ENCODE measurements around the gene DNAI1. TPM values are rescaled to one million over a fixed set of nuclear protein-coding genes. Genes with fewer than 3 reads are reported as not detected.

The DNAI1 gene
- total and polyA plus RNA-seq, 2 of the 13 experiments (the other 11 are each of a cell fraction or from before 2014, with no cell fraction given): not detected

GRCh38 chr9:34458013-34458958 is at the start of gene DNAI1, which contains the start of gene FAM219A (continued):
- TF ChIP-seq, protein P1, sequence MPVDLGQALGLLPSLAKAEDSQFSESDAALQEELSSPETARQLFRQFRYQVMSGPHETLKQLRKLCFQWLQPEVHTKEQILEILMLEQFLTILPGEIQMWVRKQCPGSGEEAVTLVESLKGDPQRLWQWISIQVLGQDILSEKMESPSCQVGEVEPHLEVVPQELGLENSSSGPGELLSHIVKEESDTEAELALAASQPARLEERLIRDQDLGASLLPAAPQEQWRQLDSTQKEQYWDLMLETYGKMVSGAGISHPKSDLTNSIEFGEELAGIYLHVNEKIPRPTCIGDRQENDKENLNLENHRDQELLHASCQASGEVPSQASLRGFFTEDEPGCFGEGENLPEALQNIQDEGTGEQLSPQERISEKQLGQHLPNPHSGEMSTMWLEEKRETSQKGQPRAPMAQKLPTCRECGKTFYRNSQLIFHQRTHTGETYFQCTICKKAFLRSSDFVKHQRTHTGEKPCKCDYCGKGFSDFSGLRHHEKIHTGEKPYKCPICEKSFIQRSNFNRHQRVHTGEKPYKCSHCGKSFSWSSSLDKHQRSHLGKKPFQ (CRISPR knock-in tag; IDR thresholded peaks at IDR 0.05; ENCODE audit: insufficient replicate concordance): no peak
- TF ChIP-seq, protein P2, sequence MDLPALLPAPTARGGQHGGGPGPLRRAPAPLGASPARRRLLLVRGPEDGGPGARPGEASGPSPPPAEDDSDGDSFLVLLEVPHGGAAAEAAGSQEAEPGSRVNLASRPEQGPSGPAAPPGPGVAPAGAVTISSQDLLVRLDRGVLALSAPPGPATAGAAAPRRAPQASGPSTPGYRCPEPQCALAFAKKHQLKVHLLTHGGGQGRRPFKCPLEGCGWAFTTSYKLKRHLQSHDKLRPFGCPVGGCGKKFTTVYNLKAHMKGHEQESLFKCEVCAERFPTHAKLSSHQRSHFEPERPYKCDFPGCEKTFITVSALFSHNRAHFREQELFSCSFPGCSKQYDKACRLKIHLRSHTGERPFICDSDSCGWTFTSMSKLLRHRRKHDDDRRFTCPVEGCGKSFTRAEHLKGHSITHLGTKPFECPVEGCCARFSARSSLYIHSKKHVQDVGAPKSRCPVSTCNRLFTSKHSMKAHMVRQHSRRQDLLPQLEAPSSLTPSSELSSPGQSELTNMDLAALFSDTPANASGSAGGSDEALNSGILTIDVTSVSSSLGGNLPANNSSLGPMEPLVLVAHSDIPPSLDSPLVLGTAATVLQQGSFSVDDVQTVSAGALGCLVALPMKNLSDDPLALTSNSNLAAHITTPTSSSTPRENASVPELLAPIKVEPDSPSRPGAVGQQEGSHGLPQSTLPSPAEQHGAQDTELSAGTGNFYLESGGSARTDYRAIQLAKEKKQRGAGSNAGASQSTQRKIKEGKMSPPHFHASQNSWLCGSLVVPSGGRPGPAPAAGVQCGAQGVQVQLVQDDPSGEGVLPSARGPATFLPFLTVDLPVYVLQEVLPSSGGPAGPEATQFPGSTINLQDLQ (CRISPR knock-in tag; IDR thresholded peaks at IDR 0.05): no peak
- TF ChIP-seq ZNF749 (CRISPR knock-in tag; IDR thresholded peaks at IDR 0.05; ENCODE audit: borderline replicate concordance) (no peak), MYC (CRISPR knock-in tag; IDR thresholded peaks at IDR 0.05; ENCODE audit: borderline replicate concordance) (0 out of 2 replicates have a peak, but pooled peaks have one; percentile 20), ZBTB38 (CRISPR knock-in tag; IDR thresholded peaks at IDR 0.05) (no peak), SIX1 (CRISPR knock-in tag; IDR thresholded peaks at IDR 0.05; ENCODE audit: borderline replicate concordance) (no peak), NRL (CRISPR knock-in tag; IDR thresholded peaks at IDR 0.05; ENCODE audit: borderline replicate concordance) (no peak), SRF (IDR thresholded peaks at IDR 0.05; ENCODE audit: low read depth, low read length) (no peak), TBX2 (CRISPR knock-in tag; IDR thresholded peaks at IDR 0.05; ENCODE audit: borderline replicate concordance) (no peak), NR0B2 (CRISPR knock-in tag; IDR thresholded peaks at IDR 0.05) (no peak), ATF1 (CRISPR knock-in tag; IDR thresholded peaks at IDR 0.05) (no peak), SRSF4 (IDR thresholded peaks at IDR 0.05; ENCODE audit: low read depth, low read length, poor library complexity, severe bottlenecking) (no peak), ZNF460 (CRISPR knock-in tag; IDR thresholded peaks at IDR 0.05; ENCODE audit: borderline replicate concordance) (no peak), MATR3 (CRISPR knock-in tag; IDR thresholded peaks at IDR 0.05) (no peak), ZNF891 (CRISPR knock-in tag; IDR thresholded peaks at IDR 0.05) (no peak), BORCS8-MEF2B (CRISPR knock-in tag; IDR thresholded peaks at IDR 0.05) (no peak), ARID2 (CRISPR knock-in tag; IDR thresholded peaks at IDR 0.05; ENCODE audit: borderline replicate concordance) (0 out of 2 replicates have a peak, but pooled peaks have one; percentile 44), ZNF737 (CRISPR knock-in tag; IDR thresholded peaks at IDR 0.05; ENCODE audit: borderline replicate concordance) (no peak), ZC3H13 (CRISPR knock-in tag; IDR thresholded peaks at IDR 0.05) (no peak)
- TF ChIP-seq, protein P3, sequence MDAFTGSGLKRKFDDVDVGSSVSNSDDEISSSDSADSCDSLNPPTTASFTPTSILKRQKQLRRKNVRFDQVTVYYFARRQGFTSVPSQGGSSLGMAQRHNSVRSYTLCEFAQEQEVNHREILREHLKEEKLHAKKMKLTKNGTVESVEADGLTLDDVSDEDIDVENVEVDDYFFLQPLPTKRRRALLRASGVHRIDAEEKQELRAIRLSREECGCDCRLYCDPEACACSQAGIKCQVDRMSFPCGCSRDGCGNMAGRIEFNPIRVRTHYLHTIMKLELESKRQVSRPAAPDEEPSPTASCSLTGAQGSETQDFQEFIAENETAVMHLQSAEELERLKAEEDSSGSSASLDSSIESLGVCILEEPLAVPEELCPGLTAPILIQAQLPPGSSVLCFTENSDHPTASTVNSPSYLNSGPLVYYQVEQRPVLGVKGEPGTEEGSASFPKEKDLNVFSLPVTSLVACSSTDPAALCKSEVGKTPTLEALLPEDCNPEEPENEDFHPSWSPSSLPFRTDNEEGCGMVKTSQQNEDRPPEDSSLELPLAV (CRISPR knock-in tag; conservative IDR thresholded peaks at IDR 0.05; ENCODE audit: low read depth): no peak
- TF ChIP-seq, protein P4, sequence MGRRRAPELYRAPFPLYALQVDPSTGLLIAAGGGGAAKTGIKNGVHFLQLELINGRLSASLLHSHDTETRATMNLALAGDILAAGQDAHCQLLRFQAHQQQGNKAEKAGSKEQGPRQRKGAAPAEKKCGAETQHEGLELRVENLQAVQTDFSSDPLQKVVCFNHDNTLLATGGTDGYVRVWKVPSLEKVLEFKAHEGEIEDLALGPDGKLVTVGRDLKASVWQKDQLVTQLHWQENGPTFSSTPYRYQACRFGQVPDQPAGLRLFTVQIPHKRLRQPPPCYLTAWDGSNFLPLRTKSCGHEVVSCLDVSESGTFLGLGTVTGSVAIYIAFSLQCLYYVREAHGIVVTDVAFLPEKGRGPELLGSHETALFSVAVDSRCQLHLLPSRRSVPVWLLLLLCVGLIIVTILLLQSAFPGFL (CRISPR knock-in tag; IDR thresholded peaks at IDR 0.05): no peak

Data from HepG2 (cell line).